Keratinocyte (primary cell): Measurements from ENCODE around the gene GPC5. TPM values are rescaled to one million over a fixed set of nuclear protein-coding genes. Genes with fewer than 3 reads are reported as not detected.

ENCODE experiments used
- DNase-seq: peaks from one replicate; pipeline ENCODE4 v3.0.0-alpha.2; 2011; ENCODE audit warnings: low read depth, missing footprints, low spot score
- FAIRE-seq: peaks from 2 replicates; lab custom pipeline; 2011; peaks lifted over from hg19 to GRCh38; lab: Jason Lieb, UNC
- H2AFZ ChIP-seq: 2 replicates; pipeline ENCODE4 v1.6.0; 2012; ENCODE audit warnings: low read length, control low read depth, inconsistent platforms; ENCODE audit not compliant: control insufficient read depth
- H3K27ac ChIP-seq: 2 replicates; pipeline ENCODE4 v1.5.1; 2011; ENCODE audit warnings: low read length; ENCODE audit not compliant: control insufficient read depth, insufficient read depth
- H3K27me3 ChIP-seq: 3 replicates; pipeline ENCODE4 v1.6.0; 2011; ENCODE audit warnings: low read length; ENCODE audit not compliant: control insufficient read depth, insufficient read depth; ENCODE audit errors: extremely low read depth
- H3K36me3 ChIP-seq, 2 experiments: 2 replicates in 1 of 2; 3 replicates in 1 of 2; pipeline ENCODE4 v1.5.1; 2011; ENCODE audit warnings: low read length in 2 of 2, mild to moderate bottlenecking in 1 of 2; ENCODE audit not compliant: control insufficient read depth in 2 of 2, insufficient read depth in 2 of 2; ENCODE audit errors: extremely low read depth in 1 of 2
- H3K4me1 ChIP-seq: 3 replicates; pipeline ENCODE4 v1.5.1; 2011; ENCODE audit warnings: low read length; ENCODE audit not compliant: control insufficient read depth, insufficient read depth; ENCODE audit errors: extremely low read depth
- H3K4me2 ChIP-seq: 3 replicates; pipeline ENCODE4 v1.6.0; 2011; ENCODE audit warnings: low read depth, low read length; ENCODE audit not compliant: control insufficient read depth, insufficient read depth; ENCODE audit errors: extremely low read depth
- H3K4me3 ChIP-seq, 3 experiments: fragments of 200-600 bp in 1 of 3; sonication (generic) in 1 of 3; 2 replicates in 2 of 3; 3 replicates in 1 of 3; pipeline ENCODE4 v1.5.1; 2011 to 2016; ENCODE audit warnings: low read length in 3 of 3, mild to moderate bottlenecking in 3 of 3, control low read depth in 2 of 3, inconsistent platforms in 1 of 3, low read depth in 1 of 3, mixed read lengths in 1 of 3, mixed run types in 1 of 3, moderate library complexity in 1 of 3; ENCODE audit not compliant: control insufficient read depth in 2 of 3, insufficient read depth in 2 of 3; ENCODE audit errors: extremely low read depth in 1 of 3
- H3K79me2 ChIP-seq: 2 replicates; pipeline ENCODE4 v1.6.0; 2012; ENCODE audit warnings: low read length; ENCODE audit not compliant: control insufficient read depth, insufficient read depth
- H3K9ac ChIP-seq: 3 replicates; pipeline ENCODE4 v1.6.0; 2011; ENCODE audit warnings: low read length; ENCODE audit not compliant: control insufficient read depth, insufficient read depth; ENCODE audit errors: extremely low read depth
- H3K9me1 ChIP-seq: 3 replicates; pipeline ENCODE4 v1.6.0; 2011; ENCODE audit warnings: low read length; ENCODE audit not compliant: control insufficient read depth, insufficient read depth; ENCODE audit errors: extremely low read depth
- H3K9me3 ChIP-seq: 2 replicates; pipeline ENCODE4 v1.5.1; 2012; ENCODE audit warnings: low read depth, low read length; ENCODE audit not compliant: control insufficient read depth
- H4K20me1 ChIP-seq: 3 replicates; pipeline ENCODE4 v1.6.0; 2011; ENCODE audit warnings: low read length; ENCODE audit not compliant: control insufficient read depth, insufficient read depth; ENCODE audit errors: extremely low read depth
- CTCF ChIP-seq, 3 experiments: IDR thresholded peaks in 1 of 3; conservative IDR thresholded peaks in 1 of 3; optimal IDR thresholded peaks in 1 of 3; 2 replicates in 2 of 3; 3 replicates in 1 of 3; pipeline versions ENCODE3 to v1.5.1; 2011; ENCODE audit warnings: low read length in 3 of 3, mild to moderate bottlenecking in 3 of 3, moderate library complexity in 2 of 3, control low read depth in 1 of 3, inconsistent platforms in 1 of 3; ENCODE audit not compliant: insufficient read depth in 2 of 3; ENCODE audit errors: extremely low read depth in 1 of 3
- EZH2 ChIP-seq: IDR thresholded peaks from one replicate; pipeline ENCODE4 v1.6.1; 2012; ENCODE audit warnings: inconsistent platforms, mild to moderate bottlenecking, low read length, moderate library complexity
- dilution Hi-C: fragments of 300-500 bp; cut with MboI; formaldehyde crosslinking; loops from one replicate; pipeline ENCODE4 v1.7.0; 2020; ENCODE audit warnings: low sequenced_read_pairs; ENCODE audit not compliant: extremely low pct_ligation_motif_present
- polyA minus RNA-seq, 3 experiments: library from RNA; depleted of rRNA, polyadenylated mRNA; stranded (reverse); fragments of >200 nt; gene quantifications; 1 replicate in 1 of 3; 2 replicates in 1 of 3; 3 replicates in 1 of 3; pipeline ENCODE4 v1.2.3, GENCODE V29; 2011
- polyA plus RNA-seq, 5 experiments: library from polyadenylated mRNA; depleted of rRNA in 3 of 5; stranded (reverse) in 3 of 5; stranded (forward) in 1 of 5; unstranded in 1 of 5; fragments of >200 nt; gene quantifications; 1 replicate in 1 of 5; 2 replicates in 3 of 5; 3 replicates in 1 of 5; pipeline versions ENCODE4 v1.2.1 to v1.2.3, GENCODE V29; 2011 to 2012; ENCODE audit warnings: missing spikeins in 2 of 5, low read depth in 1 of 5, low replicate concordance in 1 of 5

Gene GPC5
- 0.10 to 0.17 TPM (median 0.10 TPM) in 3 replicates for polyA plus RNA-seq
- 3.5 TPM for polyA plus RNA-seq (2011; ENCODE audit: low read depth)
- 0.16 TPM in 1 of 2 replicates, not detected in the other for polyA plus RNA-seq (2011; cell fraction: cytosol; rRNA removed)
- 0.25 and 0.37 TPM in 2 replicates for polyA plus RNA-seq (2011; cell fraction: nucleus; rRNA removed)
- polyA plus RNA-seq (2012; ENCODE audit: low replicate concordance), result 0.11 and 0.72 TPM in 2 replicates
- 1.8 TPM in 1 of 3 replicates, not detected in the others for polyA minus RNA-seq
- polyA minus RNA-seq (2011; cell fraction: cytosol; rRNA and poly(A)+ RNA removed), result not detected
- 0.93 TPM in 1 of 2 replicates, not detected in the other for polyA minus RNA-seq (2011; cell fraction: nucleus; rRNA and poly(A)+ RNA removed)

DNA sequence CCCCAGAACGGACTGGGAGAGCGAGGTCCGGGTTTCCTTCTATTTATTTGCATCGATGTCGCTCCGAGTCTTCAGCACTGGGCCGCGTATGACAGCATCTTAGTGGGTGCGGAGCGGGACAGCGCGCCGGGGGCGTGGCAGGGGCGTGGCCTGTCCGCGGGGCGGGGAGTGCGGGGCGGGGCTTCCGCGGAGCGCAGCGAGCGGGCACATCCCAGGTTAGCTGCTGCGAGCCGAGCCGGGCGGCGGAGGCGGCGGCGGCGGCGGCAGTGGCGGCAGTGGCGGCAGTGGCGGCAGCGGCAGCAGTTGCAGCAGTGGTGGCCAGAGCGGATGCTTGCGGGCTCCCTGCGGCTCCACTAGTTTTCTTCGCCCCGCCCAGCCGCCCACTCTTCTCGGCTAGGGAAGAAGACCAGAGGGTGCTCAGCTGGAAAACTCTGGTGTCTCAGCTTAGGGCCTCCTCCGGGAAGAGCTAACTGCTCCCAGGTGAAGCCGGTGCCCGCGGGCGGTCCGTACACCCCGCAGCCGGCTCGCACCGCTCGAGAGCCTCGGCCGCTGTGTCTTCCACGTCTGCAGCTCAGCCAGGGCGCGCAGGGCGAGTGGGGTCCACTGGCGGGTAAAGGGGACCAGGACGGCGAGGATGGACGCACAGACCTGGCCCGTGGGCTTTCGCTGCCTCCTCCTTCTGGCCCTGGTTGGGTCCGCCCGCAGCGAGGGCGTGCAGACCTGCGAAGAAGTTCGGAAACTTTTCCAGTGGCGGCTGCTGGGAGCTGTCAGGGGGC, at the start of gene GPC5:
Gene GPC5, plus strand, starts transcription at position 209 of the 776 bp plus-strand sequence.
- H3K9ac ChIP-seq, result no peak within 1 kb of the TSS
- H3K4me1 ChIP-seq, result peaks cover 4% of the 10 kb centered on the region
- H3K4me2 ChIP-seq, result peak within 1 kb of the TSS; percentile 82
- H3K4me3 ChIP-seq, result peak within 1 kb of the TSS; percentile 31 to 62 (median 59)
- H2AFZ ChIP-seq, result peak within 1 kb of the TSS; percentile 75
- H3K9me3 ChIP-seq, result no peaks in the 10 kb centered on the region
- FAIRE-seq, result no peak
- peaks cover 26% of the 10 kb centered on the region for H3K27me3 ChIP-seq
- dilution Hi-C loops, result no loop called here
- H3K9me1 ChIP-seq, result no peaks in the 10 kb centered on the region
- no peaks in the 10 kb centered on the region for H3K79me2 ChIP-seq
- H3K36me3 ChIP-seq, result no peaks in the 10 kb centered on the region
- DNase-seq, result no peak
- TF ChIP-seq EZH2 (no peak), CTCF (optimal IDR thresholded peaks at IDR 0.05 in 1 of 3, IDR thresholded peaks at IDR 0.05 in 1 of 3, conservative IDR thresholded peaks at IDR 0.05 in 1 of 3; ENCODE audit: extremely low read depth in 1 of 3, insufficient read depth in 2 of 3, low read length in 3 of 3) (no peak)
- no peaks in the 10 kb centered on the region for H4K20me1 ChIP-seq
- H3K27ac ChIP-seq, result no peak within 1 kb of the TSS

GRCh38 chr13:91348906-91349435, 49.5 kb upstream of the GPC5 start:
- dilution Hi-C loops, result no loop called here
- peak overlapping the region; percentile 76 for H3K27ac ChIP-seq
- H3K79me2 ChIP-seq, result peaks cover 39% of the 10 kb centered on the region
- H3K4me2 ChIP-seq, result peak overlapping the region; percentile 88
- no peaks in the 10 kb centered on the region for H3K27me3 ChIP-seq
- H3K4me1 ChIP-seq, result peaks cover 21% of the 10 kb centered on the region
- DNase-seq (no peak), FAIRE-seq (no peak)
- H3K4me3 ChIP-seq, result peak overlapping the region; percentile 55 to 93 (median 92)
- H3K9me3 ChIP-seq, result no peaks in the 10 kb centered on the region
- H3K9ac ChIP-seq, result peak overlapping the region; percentile 90
- TF ChIP-seq EZH2, result no peak
- peak; percentile 76 to 95 (median 90) for TF ChIP-seq CTCF (optimal IDR thresholded peaks at IDR 0.05 in 1 of 3, IDR thresholded peaks at IDR 0.05 in 1 of 3, conservative IDR thresholded peaks at IDR 0.05 in 1 of 3; ENCODE audit: extremely low read depth in 1 of 3, insufficient read depth in 2 of 3, low read length in 3 of 3)
- H4K20me1 ChIP-seq, result peaks cover 9% of the 10 kb centered on the region
- no peaks in the 10 kb centered on the region for H3K9me1 ChIP-seq
- H2AFZ ChIP-seq, result peak overlapping the region; percentile 88
- H3K36me3 ChIP-seq, result peaks cover 8 to 40% of the 10 kb centered on the region in 2 experiments
